Smooth muscle cell (in vitro differentiated cells): ENCODE results near the gene APOL4. TPM values are rescaled to one million over a fixed set of nuclear protein-coding genes. Genes with fewer than 3 reads are reported as not detected.
A peak's percentile ranks its signal among the peaks of the same experiment; 100 is the strongest.

Experiments used
- DNase-seq: peaks from one replicate; lab custom pipeline; 2025; ENCODE audit not compliant: unreplicated experiment; lab: John Stamatoyannopoulos, UW
- H2AFZ ChIP-seq: fragments of 200-600 bp; sonication (generic); 2 replicates; pipeline ENCODE4 v1.6.0; 2016; ENCODE audit warnings: antibody characterized with exemption, low read depth, mild to moderate bottlenecking
- H3F3A ChIP-seq: fragments of 200-600 bp; sonication (generic); 2 replicates; pipeline ENCODE4 v1.6.0; 2017; ENCODE audit warnings: antibody characterized with exemption, low read depth
- H3K27ac ChIP-seq: fragments of 200-600 bp; sonication (generic); 2 replicates; pipeline ENCODE4 v1.5.1; 2016; ENCODE audit warnings: low read depth, mild to moderate bottlenecking
- H3K27me3 ChIP-seq: fragments of 200-600 bp; sonication (generic); 2 replicates; pipeline ENCODE4 v1.6.1; 2016; ENCODE audit warnings: low read depth, mild to moderate bottlenecking
- H3K36me3 ChIP-seq: fragments of 200-600 bp; sonication (generic); 2 replicates; pipeline ENCODE4 v1.5.1; 2016; ENCODE audit warnings: low read depth
- H3K4me1 ChIP-seq: fragments of 200-600 bp; sonication (generic); 2 replicates; pipeline ENCODE4 v1.5.1; 2016; ENCODE audit warnings: low read depth
- H3K4me2 ChIP-seq: fragments of 200-600 bp; sonication (generic); 2 replicates; pipeline ENCODE4 v1.6.0; 2016; ENCODE audit warnings: mild to moderate bottlenecking
- H3K4me3 ChIP-seq: fragments of 200-600 bp; sonication (generic); 2 replicates; pipeline ENCODE4 v1.5.1; 2016; ENCODE audit warnings: mild to moderate bottlenecking
- H3K79me2 ChIP-seq: fragments of 200-600 bp; sonication (generic); 2 replicates; pipeline ENCODE4 v1.6.0; 2016; ENCODE audit warnings: low read depth, mild to moderate bottlenecking
- H3K9ac ChIP-seq: fragments of 200-600 bp; sonication (generic); 2 replicates; pipeline ENCODE4 v1.6.0; 2016; ENCODE audit warnings: low read depth
- H3K9me3 ChIP-seq: fragments of 200-600 bp; sonication (generic); replicated peaks from 2 replicates; pipeline ENCODE4 v1.5.1; 2016; ENCODE audit warnings: low read depth
- H4K20me1 ChIP-seq: fragments of 200-600 bp; sonication (generic); 2 replicates; pipeline ENCODE4 v1.6.0; 2016; ENCODE audit warnings: low read depth
- WGBS: methylation state at CpG from one replicate; pipeline ENCODE4 v1.1.7; 2016; ENCODE audit warnings: low lambda C conversion rate; 5-methylcytosine and 5-hydroxymethylcytosine counted together
- polyA plus RNA-seq: library from polyadenylated mRNA; unstranded; fragments of >200 nt; fragmentation: Nextera tagmentation; extraction: Ambion mirVana; gene quantifications from 2 replicates; pipeline ENCODE4 v1.2.1, GENCODE V29; 2016
- total RNA-seq: library from RNA; depleted of rRNA; stranded (reverse); fragments of >200 nt; gene quantifications from 2 replicates; pipeline ENCODE4 v1.2.3, GENCODE V29; 2014
- TF ChIP-seq, protein P1 (sequence below): fragments of 200-600 bp; sonication (generic); IDR thresholded peaks from 2 replicates; pipeline ENCODE4 v1.5.1; 2017; ENCODE audit warnings: borderline replicate concordance, mild to moderate bottlenecking, antibody characterized with exemption; ENCODE audit not compliant: insufficient read depth, poor library complexity, severe bottlenecking

The APOL4 gene
- total and polyA plus RNA-seq, 2 experiments from 2014 or later = 0.40 TPM; not detected in 1

GRCh38 chr22:36156515-36157419, 44.8 kb downstream of the APOL4 start:
- H3F3A ChIP-seq = no peaks in the 10 kb centered on the region
- 44% methylated on average over 15 of the region's 15 CpGs for WGBS
- H3K4me3 ChIP-seq = peak overlapping the region; percentile 41
- peak overlapping the region; percentile 96 for H2AFZ ChIP-seq
- peaks cover 3% of the 10 kb centered on the region for H3K4me1 ChIP-seq
- H3K9me3 ChIP-seq = no peaks in the 10 kb centered on the region
- DNase-seq = peak; percentile 38
- H4K20me1 ChIP-seq = no peaks in the 10 kb centered on the region
- TF ChIP-seq, protein P1, sequence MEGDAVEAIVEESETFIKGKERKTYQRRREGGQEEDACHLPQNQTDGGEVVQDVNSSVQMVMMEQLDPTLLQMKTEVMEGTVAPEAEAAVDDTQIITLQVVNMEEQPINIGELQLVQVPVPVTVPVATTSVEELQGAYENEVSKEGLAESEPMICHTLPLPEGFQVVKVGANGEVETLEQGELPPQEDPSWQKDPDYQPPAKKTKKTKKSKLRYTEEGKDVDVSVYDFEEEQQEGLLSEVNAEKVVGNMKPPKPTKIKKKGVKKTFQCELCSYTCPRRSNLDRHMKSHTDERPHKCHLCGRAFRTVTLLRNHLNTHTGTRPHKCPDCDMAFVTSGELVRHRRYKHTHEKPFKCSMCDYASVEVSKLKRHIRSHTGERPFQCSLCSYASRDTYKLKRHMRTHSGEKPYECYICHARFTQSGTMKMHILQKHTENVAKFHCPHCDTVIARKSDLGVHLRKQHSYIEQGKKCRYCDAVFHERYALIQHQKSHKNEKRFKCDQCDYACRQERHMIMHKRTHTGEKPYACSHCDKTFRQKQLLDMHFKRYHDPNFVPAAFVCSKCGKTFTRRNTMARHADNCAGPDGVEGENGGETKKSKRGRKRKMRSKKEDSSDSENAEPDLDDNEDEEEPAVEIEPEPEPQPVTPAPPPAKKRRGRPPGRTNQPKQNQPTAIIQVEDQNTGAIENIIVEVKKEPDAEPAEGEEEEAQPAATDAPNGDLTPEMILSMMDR = no peak
- H3K36me3 ChIP-seq = no peaks in the 10 kb centered on the region
- H3K9ac ChIP-seq = peak overlapping the region; percentile 75
- no peaks in the 10 kb centered on the region for H3K79me2 ChIP-seq
- peak overlapping the region; percentile 87 for H3K27ac ChIP-seq
- H3K27me3 ChIP-seq = no peaks in the 10 kb centered on the region
- peak overlapping the region; percentile 83 for H3K4me2 ChIP-seq

DNA sequence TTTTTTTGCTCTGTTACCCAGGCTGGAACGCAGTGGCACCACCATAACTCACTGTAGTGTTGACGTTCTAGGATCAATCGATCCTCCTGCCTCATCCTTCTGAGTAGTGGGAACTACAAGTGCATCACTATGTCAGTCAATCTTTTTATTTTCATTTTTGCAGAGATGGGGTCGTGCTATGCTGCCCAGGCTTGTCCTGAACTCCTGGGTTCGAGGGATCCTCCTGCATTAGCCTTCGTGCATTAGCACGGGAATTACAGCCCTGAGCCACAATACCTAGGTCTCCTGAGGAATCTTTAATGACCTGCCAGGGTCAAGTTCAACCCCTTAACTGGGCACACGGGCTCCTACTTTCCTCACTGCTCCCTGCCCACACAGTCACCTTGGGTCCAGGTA, 45.5 kb downstream of the APOL4 start:
- Histone ChIP-seq H3K9me3 (no peaks in the 10 kb centered on the region), H3K4me2 (peak overlapping the region; percentile 83), H4K20me1 (no peaks in the 10 kb centered on the region), H3K36me3 (no peaks in the 10 kb centered on the region), H3F3A (no peaks in the 10 kb centered on the region), H3K79me2 (no peaks in the 10 kb centered on the region), H3K27me3 (no peaks in the 10 kb centered on the region), H3K27ac (peak overlapping the region; percentile 87), H2AFZ (peak overlapping the region; percentile 96), H3K9ac (peak overlapping the region; percentile 75), H3K4me3 (no peak overlapping the region), H3K4me1 (peaks cover 3% of the 10 kb centered on the region)
- WGBS = 90% methylated on average over 8 of the region's 8 CpGs
- no peak for DNase-seq
- TF ChIP-seq, protein P1 = no peak

GRCh38 chr22:36155702-36156101, 45.9 kb downstream of the APOL4 start:
- Histone ChIP-seq H3K9me3 (no peaks in the 10 kb centered on the region), H2AFZ (peak overlapping the region; percentile 96), H4K20me1 (no peaks in the 10 kb centered on the region), H3K4me2 (peak overlapping the region; percentile 83), H3K4me1 (peaks cover 3% of the 10 kb centered on the region), H3K4me3 (no peak overlapping the region), H3K27me3 (no peaks in the 10 kb centered on the region), H3K27ac (no peak overlapping the region), H3K36me3 (no peaks in the 10 kb centered on the region), H3K9ac (no peak overlapping the region), H3K79me2 (no peaks in the 10 kb centered on the region), H3F3A (no peaks in the 10 kb centered on the region)
- WGBS = 72% methylated on average over 7 of the region's 7 CpGs
- no peak for DNase-seq
- TF ChIP-seq, protein P1 = no peak
